HG03175 (cell line): ENCODE data around the gene PHF23.

Experiments
- ATAC-seq: cut with Tn5 transposase; IDR thresholded peaks from one replicate; pipeline ENCODE4 v1.9.1; 2021; ENCODE audit warnings: mild to moderate bottlenecking, moderate library complexity; ENCODE audit not compliant: unreplicated experiment

Gene PHF23

GRCh38 chr17:7239091-7240027 lies at the start of gene PHF23:
Gene PHF23, minus strand, starts transcription at chr17:7239457. Its CDS starts 178 bp downstream, at chr17:7239279.
- peak; percentile 56 for ATAC-seq

GRCh38 chr17:7285679-7286078 lies 46.4 kb upstream of the PHF23 start:
- no peak for ATAC-seq

- no peak for ATAC-seq
These were observed 45.7 kb upstream of the PHF23 start for GRCh38 chr17:7284911-7285310.

GRCh38 chr17:7283471-7284216 lies 44.4 kb upstream of the PHF23 start:
- no peak for ATAC-seq

GRCh38 chr17:7282752-7283321 lies 43.6 kb upstream of the PHF23 start:
- no peak for ATAC-seq

GRCh38 chr17:7281953-7282751 lies 42.9 kb upstream of the PHF23 start:
- no peak for ATAC-seq

- peak; percentile 59 for ATAC-seq
These were observed 42.1 kb upstream of the PHF23 start, which contains the start of gene SLC2A4 for GRCh38 chr17:7281074-7281952. Gene SLC2A4, plus strand, starts transcription at chr17:7281718. Its CDS starts 217 bp downstream, at chr17:7281935.

- peak; percentile 53 for ATAC-seq
These were observed 41.3 kb upstream of the PHF23 start for GRCh38 chr17:7280519-7281073.

- no peak for ATAC-seq
These were observed 40.2 kb upstream of the PHF23 start for GRCh38 chr17:7279448-7279847.

GRCh38 chr17:7266784-7267183 lies 27.5 kb upstream of the PHF23 start:
- no peak for ATAC-seq

- ATAC-seq: no peak
These were observed 24.5 kb upstream of the PHF23 start for GRCh38 chr17:7263801-7264078.

- ATAC-seq: no peak
These were observed 23.9 kb upstream of the PHF23 start for GRCh38 chr17:7262935-7263800.

GRCh38 chr17:7262192-7262934 lies 23.1 kb upstream of the PHF23 start, which contains the start of gene CLDN7:
Gene CLDN7, minus strand, starts transcription at chr17:7262478. Its CDS starts 435 bp downstream, at chr17:7262043.
- no peak for ATAC-seq

GRCh38 chr17:7261379-7262191 lies 22.3 kb upstream of the PHF23 start:
- no peak for ATAC-seq

GRCh38 chr17:7260651-7261378 lies 21.6 kb upstream of the PHF23 start:
- ATAC-seq: no peak

GRCh38 chr17:7260151-7260550 lies 20.9 kb upstream of the PHF23 start:
- no peak for ATAC-seq
